Stimulated activated CD4-positive, alpha-beta T cell treated with anti-CD3 and anti-CD28 coated beads, Interleukin-15, amount 100 ng/mL, for 1 hour (primary cell): ENCODE data around the gene YPEL5.

Experiments
- DNase-seq, 2 donors: peaks; one replicate each; pipeline ENCODE4 v3.0.0-alpha.2; 2020; ENCODE audit warnings: low read depth in 1 of 2, low spot score in 1 of 2

Gene YPEL5

GRCh38 chr2:30201990-30202389, 55.2 kb downstream of the YPEL5 start:
- DNase-seq, result no peak

GRCh38 chr2:30203156-30203555, 56.3 kb downstream of the YPEL5 start:
- DNase-seq, result no peak

DNA sequence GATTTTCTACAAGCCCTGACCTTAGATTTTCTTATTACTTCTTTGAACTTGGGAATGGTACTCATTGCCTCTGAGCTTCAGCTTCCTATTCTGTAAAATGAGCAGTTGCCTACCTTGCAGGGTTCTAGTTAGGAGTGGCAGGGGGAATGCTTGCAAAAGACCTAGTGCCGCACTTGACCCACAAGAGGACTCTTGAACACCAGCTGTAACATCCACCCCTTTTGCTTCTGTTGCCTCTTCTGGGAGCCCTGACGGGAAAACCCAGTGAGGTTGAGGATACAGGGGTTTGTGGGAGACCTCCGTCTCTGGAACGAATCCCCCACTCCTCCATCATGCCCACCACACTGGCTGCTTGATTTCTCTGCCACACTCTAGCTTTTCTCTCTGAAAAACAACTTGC, 57.5 kb downstream of the YPEL5 start:
- DNase-seq, result no peak

DNA sequence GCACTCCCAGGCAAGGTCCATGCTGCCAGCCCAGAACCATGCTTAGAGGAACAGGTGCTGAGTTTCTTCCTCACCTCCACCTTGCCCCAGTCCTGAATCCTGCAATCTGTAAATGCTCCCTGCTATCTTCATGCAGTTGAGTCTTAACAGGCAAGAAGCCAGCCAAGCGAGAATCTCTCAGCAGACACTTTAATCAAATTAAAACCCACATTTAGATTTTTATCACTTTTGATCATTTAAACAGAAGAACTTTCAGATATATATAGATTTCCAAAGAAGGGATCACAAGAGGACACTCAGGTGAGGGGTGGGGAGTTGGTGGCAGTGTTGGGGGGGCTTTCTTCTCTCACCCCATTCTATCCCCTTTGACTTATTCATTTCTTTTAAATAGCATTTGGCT, 58.6 kb downstream of the YPEL5 start:
- no peak for DNase-seq

GRCh38 chr2:30206461-30207430, 59.9 kb downstream of the YPEL5 start:
- DNase-seq, result no peak

DNA sequence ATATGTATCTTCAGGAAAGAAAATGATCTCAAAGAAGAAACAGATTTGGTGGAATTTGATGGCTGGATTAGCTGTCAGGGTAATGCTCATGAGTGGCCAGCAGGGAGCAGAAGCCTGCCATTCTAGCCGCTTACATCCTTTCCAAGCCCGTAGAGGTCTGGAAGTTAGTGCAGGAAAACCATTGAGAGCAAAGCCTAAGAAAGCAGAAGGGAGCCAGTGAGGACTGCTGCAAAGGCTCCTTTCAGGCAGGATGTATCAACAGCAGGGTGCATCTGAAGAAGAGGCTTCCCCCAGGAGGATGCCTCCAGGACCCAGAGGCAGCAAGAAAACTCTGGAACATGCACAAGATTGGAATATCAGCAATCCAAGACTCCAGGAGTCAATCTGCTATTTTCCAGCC, 61.6 kb downstream of the YPEL5 start:
- no peak for DNase-seq

GRCh38 chr2:30209227-30209626, 62.4 kb downstream of the YPEL5 start:
- DNase-seq, result no peak
